A549 (cell line): ENCODE results near the gene EMC8.

Experiments
- CEBPB ChIP-seq, 2 experiments: fragments of >200 bp in 1 of 2; sonication (Bioruptor Twin) in 1 of 2; formaldehyde crosslinking in 1 of 2; IDR thresholded peaks; 2 replicates each; pipeline ENCODE4 v1.6.1; 2012 to 2016
- CHD4 ChIP-seq: fragments of 200-600 bp; sonication (generic); IDR thresholded peaks from 2 replicates; pipeline ENCODE4 v1.6.1; 2016; ENCODE audit warnings: antibody characterized with exemption, mild to moderate bottlenecking, borderline replicate concordance
- CTCF ChIP-seq: fragments of >200 bp; sonication (Bioruptor Twin); formaldehyde crosslinking; IDR thresholded peaks from 3 replicates; pipeline ENCODE4 v1.5.1; 2016
- ESRRA ChIP-seq: fragments of 150-350 bp; IDR thresholded peaks from 2 replicates; pipeline ENCODE4 v1.6.1; 2014; ENCODE audit warnings: mild to moderate bottlenecking, low read length, borderline replicate concordance
- HDAC2 ChIP-seq: fragments of 200-600 bp; sonication (generic); IDR thresholded peaks from 2 replicates; pipeline ENCODE4 v1.6.1; 2016
- MAFK ChIP-seq: fragments of 450-650 bp; IDR thresholded peaks from 2 replicates; pipeline ENCODE4 v1.6.1; 2014; ENCODE audit not compliant: partially characterized antibody
- POLR2A ChIP-seq: IDR thresholded peaks from 2 replicates; pipeline ENCODE4 v1.6.1; 2012; ENCODE audit warnings: mild to moderate bottlenecking, low read length
- RAD21 ChIP-seq, 2 experiments: fragments of >200 bp in 1 of 2; sonication (Bioruptor Twin) in 1 of 2; formaldehyde crosslinking in 1 of 2; IDR thresholded peaks in 1 of 2; conservative IDR thresholded peaks in 1 of 2; 2 replicates in 1 of 2; 3 replicates in 1 of 2; pipeline ENCODE4 v1.6.1; 2012 to 2018; ENCODE audit warnings: inconsistent platforms in 1 of 2
- SMC3 ChIP-seq: fragments of >200 bp; sonication (Bioruptor Twin); formaldehyde crosslinking; IDR thresholded peaks from 3 replicates; pipeline ENCODE4 v1.6.1; 2018; ENCODE audit warnings: inconsistent platforms
- ZFP36 ChIP-seq: fragments of 450-650 bp; IDR thresholded peaks from 2 replicates; pipeline ENCODE4 v1.6.1; 2014; ENCODE audit warnings: borderline replicate concordance; ENCODE audit not compliant: partially characterized antibody
- TF ChIP-seq, protein P1 (sequence below): fragments of 450-650 bp; IDR thresholded peaks from 2 replicates; pipeline ENCODE4 v1.6.1; 2014; ENCODE audit warnings: antibody characterized with exemption

DNA sequence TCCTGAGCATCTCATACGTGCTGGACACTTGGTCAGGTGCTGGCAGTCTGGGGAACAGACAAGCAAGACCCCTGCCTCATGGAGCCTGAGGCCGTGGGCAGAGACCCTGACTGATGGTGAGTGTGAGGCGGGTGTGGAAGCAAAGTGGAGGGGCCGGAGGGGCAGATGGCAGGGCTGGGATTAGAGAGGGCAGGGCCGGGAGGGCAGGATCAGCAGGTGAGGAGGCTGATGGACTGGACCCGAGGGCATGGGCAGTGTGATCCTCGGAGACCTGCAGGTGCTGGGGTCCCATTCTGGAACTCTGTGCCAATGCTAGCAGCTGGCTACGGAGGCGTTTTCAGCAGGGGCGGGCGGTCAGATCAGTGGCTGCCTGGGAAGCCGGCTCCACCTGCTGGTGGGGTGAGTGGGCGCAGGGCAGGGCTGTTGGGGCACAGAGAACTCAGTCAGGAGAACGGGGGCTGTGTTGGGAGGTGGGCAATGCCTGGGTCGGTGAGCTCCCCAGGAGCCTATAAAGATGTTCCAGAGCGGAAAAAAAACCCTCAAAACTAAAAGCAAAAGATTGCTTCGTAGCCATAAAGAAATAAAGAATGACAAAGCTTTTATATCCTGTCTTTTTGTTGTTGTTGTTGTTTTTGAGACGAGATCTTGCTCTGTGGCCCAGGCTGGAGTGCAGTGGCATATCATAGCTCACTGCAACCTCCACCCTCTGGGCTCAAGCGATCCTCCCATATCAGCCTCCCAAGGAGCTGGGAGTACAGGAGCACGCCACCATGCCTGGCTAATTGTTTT lies 39.5 kb downstream of the EMC8 start:
- TF ChIP-seq CTCF (peak; percentile 49), ZFP36 (no peak), POLR2A (no peak), CEBPB (IDR thresholded peaks at IDR 0.05) (no peak), CHD4 (no peak), HDAC2 (no peak), ESRRA (no peak), MAFK (no peak), RAD21 (conservative IDR thresholded peaks at IDR 0.05 in 1 of 2, IDR thresholded peaks at IDR 0.05 in 1 of 2) (peak; percentile 58 to 70), SMC3 (peak; percentile 50)
- TF ChIP-seq, protein P1, sequence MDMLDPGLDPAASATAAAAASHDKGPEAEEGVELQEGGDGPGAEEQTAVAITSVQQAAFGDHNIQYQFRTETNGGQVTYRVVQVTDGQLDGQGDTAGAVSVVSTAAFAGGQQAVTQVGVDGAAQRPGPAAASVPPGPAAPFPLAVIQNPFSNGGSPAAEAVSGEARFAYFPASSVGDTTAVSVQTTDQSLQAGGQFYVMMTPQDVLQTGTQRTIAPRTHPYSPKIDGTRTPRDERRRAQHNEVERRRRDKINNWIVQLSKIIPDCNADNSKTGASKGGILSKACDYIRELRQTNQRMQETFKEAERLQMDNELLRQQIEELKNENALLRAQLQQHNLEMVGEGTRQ, result no peak
